Activated T-helper 17 cell treated with anti-CD3 and anti-CD28 coated beads, Interleukin-2, amount 50 U/mL, for 72 hours (primary cell): ENCODE measurements around the gene ANKLE1. TPM values are rescaled to one million over a fixed set of nuclear protein-coding genes. Genes with fewer than 3 reads are reported as not detected.
"Not testable (repeated sequence)": the region's sequence is repeated elsewhere in the genome, so short reads cannot be mapped to it uniquely, and the experiment has no call there.

Experiments used
- ATAC-seq: fragments of 150-1000 bp; cut with Tn5 transposase; replicated peaks from 2 replicates; pipeline ENCODE4 v1.10.0; 2021; ENCODE audit warnings: mild to moderate bottlenecking, moderate library complexity
- H3K27ac Mint-ChIP-seq: one replicate; pipeline ENCODE4 v1.8.0; 2022; ENCODE audit warnings: mixed read lengths
- H3K27me3 Mint-ChIP-seq: one replicate; pipeline ENCODE4 v1.8.0; 2022; ENCODE audit warnings: mixed read lengths
- H3K36me3 Mint-ChIP-seq: one replicate; pipeline ENCODE4 v1.8.0; 2022; ENCODE audit warnings: low read depth, mild to moderate bottlenecking, mixed read lengths
- H3K4me1 Mint-ChIP-seq: one replicate; pipeline ENCODE4 v1.8.0; 2022; ENCODE audit warnings: mixed read lengths
- H3K4me3 Mint-ChIP-seq: one replicate; pipeline ENCODE4 v1.8.0; 2022; ENCODE audit warnings: mild to moderate bottlenecking, mixed read lengths
- H3K9me3 Mint-ChIP-seq: one replicate; pipeline ENCODE4 v1.8.0; 2022; ENCODE audit warnings: mixed read lengths
- total RNA-seq, 2 donors: library from RNA; stranded (reverse); gene quantifications; one replicate each; pipeline ENCODE4 v1.2.3, GENCODE V29; 2022

ANKLE1 gene
- total RNA-seq, 2 donors from 2014 or later = 4.4 to 11.6 TPM

DNA sequence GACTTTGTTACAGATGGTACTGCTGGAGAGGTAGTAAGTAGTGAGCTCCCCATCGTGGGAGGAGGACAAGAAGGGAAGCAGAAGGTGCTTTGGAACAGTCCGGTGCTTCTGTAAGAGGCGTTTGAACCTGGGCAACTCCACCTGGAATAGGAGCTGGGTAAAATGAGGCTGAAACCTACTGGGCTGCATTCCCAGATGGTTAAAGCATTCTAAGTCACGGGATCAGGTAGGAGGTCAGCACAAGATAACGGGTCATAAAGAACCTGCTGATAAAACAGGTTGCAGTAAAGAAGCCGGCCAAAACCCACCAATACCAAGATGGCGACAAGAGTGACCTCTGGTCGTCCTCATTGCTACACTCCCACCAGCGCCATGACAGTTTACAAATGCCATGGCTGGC lies 5.1 kb downstream of the ANKLE1 start:
- Mint-ChIP-seq H3K27me3 (no peaks in the 10 kb centered on the region), H3K36me3 (no peaks in the 10 kb centered on the region), H3K27ac (no peak overlapping the region), H3K4me1 (no peaks in the 10 kb centered on the region), H3K9me3 (no peaks in the 10 kb centered on the region), H3K4me3 (no peak overlapping the region)
- ATAC-seq = no peak

DNA sequence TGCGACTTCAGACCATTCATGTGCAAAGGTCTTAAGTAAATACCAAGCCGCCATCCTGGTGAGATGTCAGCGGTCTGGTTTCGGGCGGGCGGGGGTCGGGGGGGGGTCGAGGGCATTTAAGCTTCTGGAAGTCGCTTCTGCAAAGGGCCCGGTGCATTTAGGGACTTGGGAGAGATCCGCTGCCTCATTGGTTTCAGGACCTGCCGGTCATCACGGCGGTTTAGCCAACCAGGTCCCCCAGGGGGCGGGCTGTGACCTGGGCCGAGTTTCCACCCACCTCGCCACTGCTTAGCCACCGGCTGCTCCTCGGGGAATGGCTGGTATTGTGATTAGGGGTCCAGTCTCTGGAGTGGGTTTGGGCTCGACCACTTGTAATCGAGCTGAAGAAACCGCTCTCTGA lies 7.8 kb downstream of the ANKLE1 start:
- H3K27me3 Mint-ChIP-seq = no peaks in the 10 kb centered on the region
- H3K36me3 Mint-ChIP-seq = no peaks in the 10 kb centered on the region
- ATAC-seq = no peak
- no peaks in the 10 kb centered on the region for H3K9me3 Mint-ChIP-seq
- H3K27ac Mint-ChIP-seq = no peak overlapping the region
- H3K4me3 Mint-ChIP-seq = no peak overlapping the region
- H3K4me1 Mint-ChIP-seq = no peaks in the 10 kb centered on the region

GRCh38 chr19:17292301-17293074 lies 10.8 kb downstream of the ANKLE1 start:
- H3K27ac Mint-ChIP-seq = peak overlapping the region; percentile 67
- H3K9me3 Mint-ChIP-seq = no peaks in the 10 kb centered on the region
- ATAC-seq = peak; percentile 96
- no peaks in the 10 kb centered on the region for H3K27me3 Mint-ChIP-seq
- H3K4me3 Mint-ChIP-seq = peak overlapping the region; percentile 84
- no peaks in the 10 kb centered on the region for H3K4me1 Mint-ChIP-seq
- peaks cover 5% of the 10 kb centered on the region for H3K36me3 Mint-ChIP-seq

- no peaks in the 10 kb centered on the region for H3K4me1 Mint-ChIP-seq
- no peak overlapping the region for H3K4me3 Mint-ChIP-seq
- H3K36me3 Mint-ChIP-seq = peaks cover 5% of the 10 kb centered on the region
- no peaks in the 10 kb centered on the region for H3K9me3 Mint-ChIP-seq
- ATAC-seq = no peak
- H3K27ac Mint-ChIP-seq = no peak overlapping the region
- no peaks in the 10 kb centered on the region for H3K27me3 Mint-ChIP-seq
Observed at GRCh38 chr19:17293605-17294004, 11.9 kb downstream of the ANKLE1 start.

DNA sequence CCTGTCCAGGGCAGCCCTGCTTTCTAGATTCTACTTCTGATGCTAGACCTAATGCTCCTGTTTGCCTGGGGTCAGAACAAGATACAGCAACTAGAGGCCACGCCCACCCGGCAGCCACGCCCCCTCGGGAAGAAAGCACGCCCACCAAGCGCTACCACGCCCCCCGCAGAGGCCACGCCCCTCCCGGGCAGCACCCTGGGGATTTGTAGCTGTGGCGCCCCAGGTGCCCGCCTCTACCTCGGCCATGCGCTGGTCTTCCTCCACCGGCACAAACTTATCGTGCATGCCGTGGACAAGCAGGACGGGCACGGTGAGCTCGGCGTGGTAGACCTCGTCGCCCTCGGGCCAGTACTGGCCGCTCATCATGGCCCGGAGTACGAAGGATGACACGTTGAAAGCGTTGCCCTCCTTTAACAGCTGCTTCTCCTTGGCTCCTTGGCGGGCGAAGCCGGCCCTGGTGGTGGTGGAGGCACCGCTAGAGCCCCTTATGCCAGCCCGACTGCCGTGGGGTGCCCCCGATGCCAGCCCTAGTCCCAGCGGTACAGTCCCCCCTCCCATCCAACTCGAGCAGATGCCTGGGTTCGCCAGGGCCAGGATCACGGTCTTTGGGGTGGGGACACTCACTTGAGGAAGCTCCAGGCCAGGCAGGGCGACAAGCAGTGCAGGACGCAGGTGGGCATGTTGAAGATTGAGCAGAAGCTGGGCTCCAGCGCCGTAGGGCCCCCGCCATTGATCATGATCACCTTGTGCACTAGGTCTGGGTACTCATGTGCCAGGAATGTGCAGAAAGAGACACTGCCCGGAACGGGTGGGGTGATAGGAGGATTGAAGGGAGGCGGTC lies 12.6 kb downstream of the ANKLE1 start:
- no peaks in the 10 kb centered on the region for H3K27me3 Mint-ChIP-seq
- no peak for ATAC-seq
- no peak overlapping the region for H3K4me3 Mint-ChIP-seq

DNA sequence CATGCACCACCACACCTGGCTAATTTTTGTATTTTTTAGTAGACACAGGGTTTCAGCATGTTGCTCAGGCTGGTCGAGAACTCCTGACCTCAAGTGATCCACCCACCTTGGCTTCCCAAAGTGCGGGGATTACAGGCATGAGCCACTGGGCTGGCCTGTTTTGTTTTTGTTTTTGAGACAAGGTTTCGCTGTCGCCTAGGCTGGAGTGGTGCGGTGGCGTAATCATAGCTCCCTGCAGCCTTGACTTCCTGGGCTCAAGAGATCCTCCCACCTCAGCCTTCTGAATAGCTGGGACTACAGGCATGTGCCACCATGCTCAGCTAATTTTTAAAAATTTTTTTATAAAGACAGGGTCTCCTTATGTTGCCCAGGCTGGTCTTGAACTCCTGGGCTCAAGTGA lies 13.8 kb downstream of the ANKLE1 start:
- not testable (repeated sequence) for H3K4me3 Mint-ChIP-seq, H3K36me3 Mint-ChIP-seq, ATAC-seq, H3K27me3 Mint-ChIP-seq, H3K4me1 Mint-ChIP-seq, H3K9me3 Mint-ChIP-seq, H3K27ac Mint-ChIP-seq

More for the DNA sequence above, 12.6 kb downstream of the ANKLE1 start:
- H3K9me3 Mint-ChIP-seq = no peaks in the 10 kb centered on the region
- H3K4me1 Mint-ChIP-seq = no peaks in the 10 kb centered on the region
- peaks cover 5% of the 10 kb centered on the region for H3K36me3 Mint-ChIP-seq
- H3K27ac Mint-ChIP-seq = no peak overlapping the region

DNA sequence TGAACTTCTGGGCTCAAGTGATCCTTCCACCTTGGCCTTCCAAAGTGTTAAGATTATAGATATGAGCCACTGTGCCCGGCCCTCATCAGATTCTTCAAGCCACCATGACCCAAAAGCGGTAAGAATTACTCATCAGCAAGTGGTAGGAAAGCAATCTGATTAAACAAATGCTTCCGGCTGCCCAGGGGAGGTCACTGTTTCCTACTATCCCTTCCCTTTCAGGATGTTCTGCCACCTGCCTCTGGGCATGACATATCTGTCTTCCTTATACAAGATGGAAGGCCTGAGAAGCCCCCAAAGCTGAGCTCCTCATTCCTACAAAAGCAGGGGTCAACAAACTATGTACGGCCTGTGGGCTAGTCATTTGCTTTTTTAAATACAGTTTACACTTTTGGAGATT lies 14.6 kb downstream of the ANKLE1 start:
- H3K27ac Mint-ChIP-seq = peak overlapping the region; percentile 76
- no peaks in the 10 kb centered on the region for H3K27me3 Mint-ChIP-seq
- ATAC-seq = peak; percentile 43
- no peak overlapping the region for H3K4me3 Mint-ChIP-seq
- H3K36me3 Mint-ChIP-seq = peaks cover 5% of the 10 kb centered on the region
- H3K9me3 Mint-ChIP-seq = no peaks in the 10 kb centered on the region
- no peaks in the 10 kb centered on the region for H3K4me1 Mint-ChIP-seq

DNA sequence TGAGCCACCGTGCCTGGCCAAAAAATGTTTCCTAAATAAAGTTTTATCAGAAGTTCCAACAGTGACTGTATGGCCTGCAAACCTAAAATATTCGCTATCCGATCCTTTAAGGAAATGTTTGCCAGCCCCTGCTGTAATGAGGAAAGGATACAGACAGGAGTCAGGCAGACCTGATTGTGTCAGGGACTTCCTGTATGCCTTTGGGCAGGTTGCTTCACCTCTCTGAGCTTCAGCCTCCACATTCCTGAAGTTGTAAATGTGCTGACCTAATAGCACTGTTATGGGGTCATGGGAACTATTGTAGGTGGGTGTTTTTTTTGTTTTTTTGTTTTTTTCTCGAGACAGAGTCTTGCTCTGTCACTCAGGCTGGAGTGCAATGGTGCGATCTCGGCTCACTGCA lies 15.3 kb downstream of the ANKLE1 start:
- Mint-ChIP-seq H3K9me3 (no peaks in the 10 kb centered on the region), H3K27ac (no peak overlapping the region), H3K4me3 (no peak overlapping the region), H3K36me3 (peaks cover 5% of the 10 kb centered on the region), H3K27me3 (no peaks in the 10 kb centered on the region), H3K4me1 (no peaks in the 10 kb centered on the region)
- no peak for ATAC-seq

DNA sequence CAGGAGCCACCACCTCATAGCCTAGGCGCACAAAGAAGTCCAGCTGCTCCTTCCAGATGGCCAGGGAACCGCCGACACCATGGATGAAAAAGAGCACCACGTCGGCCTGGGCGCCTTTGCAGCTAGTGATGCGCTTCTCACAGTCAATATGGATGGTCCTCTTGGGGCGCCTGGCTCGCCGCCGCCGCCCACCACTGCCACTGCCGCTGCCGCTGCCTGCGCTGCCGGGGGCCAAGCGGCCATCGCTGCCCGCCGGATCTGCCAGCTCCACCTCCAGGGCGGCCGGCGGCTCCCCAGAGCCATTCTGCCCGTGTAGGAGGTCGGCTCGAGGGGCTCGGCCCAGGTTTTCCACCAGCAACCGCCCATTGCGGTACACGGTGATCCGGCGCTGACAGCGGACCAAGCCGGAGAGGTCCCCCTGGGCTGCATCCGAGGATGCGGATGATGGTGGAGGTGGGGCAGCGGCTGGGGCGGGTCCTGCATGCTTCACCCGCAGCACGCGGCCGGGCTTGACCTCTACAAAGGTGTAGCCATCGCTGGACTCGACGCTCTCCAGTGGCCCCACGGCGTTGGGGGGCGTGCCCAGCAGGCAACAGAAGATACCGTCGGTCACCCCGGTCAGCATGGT lies 19.4 kb downstream of the ANKLE1 start:
- Mint-ChIP-seq H3K27me3 (no peaks in the 10 kb centered on the region), H3K27ac (no peak overlapping the region)

GRCh38 chr19:17302391-17303166 lies 20.9 kb downstream of the ANKLE1 start:
- H3K27ac Mint-ChIP-seq = no peak overlapping the region
- H3K9me3 Mint-ChIP-seq = no peaks in the 10 kb centered on the region
- H3K36me3 Mint-ChIP-seq = no peaks in the 10 kb centered on the region
- no peak for ATAC-seq
- peaks cover under 1% of the 10 kb centered on the region for H3K4me1 Mint-ChIP-seq
- H3K27me3 Mint-ChIP-seq = no peaks in the 10 kb centered on the region
- peak overlapping the region; percentile 73 for H3K4me3 Mint-ChIP-seq

More for the DNA sequence above, 19.4 kb downstream of the ANKLE1 start:
- Mint-ChIP-seq H3K4me1 (no peaks in the 10 kb centered on the region), H3K36me3 (peaks cover 5% of the 10 kb centered on the region), H3K4me3 (peak overlapping the region; percentile 73), H3K9me3 (no peaks in the 10 kb centered on the region)
- ATAC-seq = no peak

DNA sequence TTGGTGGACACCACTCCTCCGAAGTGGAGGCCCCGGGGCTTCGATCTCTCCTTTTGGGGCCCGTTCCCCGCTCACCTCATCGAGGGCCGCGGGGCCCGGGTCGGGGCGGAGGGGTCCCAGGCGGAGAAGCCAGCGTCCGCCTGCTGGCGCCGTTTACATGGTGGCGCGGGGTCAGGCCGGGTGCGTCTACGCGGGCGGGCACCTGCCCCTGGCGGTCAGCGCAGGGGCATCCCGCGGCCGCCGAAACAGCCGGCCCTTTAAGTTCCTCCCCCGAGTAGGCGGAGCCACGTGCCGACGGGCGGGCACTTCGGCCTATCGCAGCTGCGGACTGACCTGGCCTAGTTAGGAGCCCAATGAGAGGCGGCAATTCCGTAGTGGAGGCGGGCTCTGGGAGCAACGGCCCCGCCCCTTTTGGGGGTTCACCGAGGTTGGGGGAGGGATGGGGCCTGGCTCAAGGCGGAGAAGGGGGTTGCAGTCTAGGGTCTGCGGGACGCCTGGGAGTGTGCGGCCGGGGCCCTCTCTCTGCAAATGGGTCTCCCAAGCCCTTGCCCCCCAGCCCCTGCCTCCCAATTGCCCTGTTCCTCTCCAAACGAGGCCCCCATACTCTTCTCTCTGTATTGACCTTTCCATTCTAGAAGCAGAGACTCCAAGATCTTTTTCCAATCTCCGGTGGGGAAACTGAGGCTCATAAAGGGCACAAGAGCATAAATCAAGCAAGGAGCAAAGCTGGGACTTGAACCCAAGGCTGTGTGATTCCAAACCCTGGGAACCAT lies 21.7 kb downstream of the ANKLE1 start, which contains the start of gene ABHD8:
Gene ABHD8, minus strand, starts transcription at position 259 of the 773 bp plus-strand sequence. CDS start 1,809 bp downstream, outside the sequence.
- Mint-ChIP-seq H3K4me3 (peak within 1 kb of the TSS; percentile 86), H3K4me1 (peaks cover 4% of the 10 kb centered on the region), H3K36me3 (no peaks in the 10 kb centered on the region), H3K27me3 (no peaks in the 10 kb centered on the region), H3K27ac (peak within 1 kb of the TSS; percentile 71), H3K9me3 (no peaks in the 10 kb centered on the region)
- ATAC-seq = peak; percentile 78

DNA sequence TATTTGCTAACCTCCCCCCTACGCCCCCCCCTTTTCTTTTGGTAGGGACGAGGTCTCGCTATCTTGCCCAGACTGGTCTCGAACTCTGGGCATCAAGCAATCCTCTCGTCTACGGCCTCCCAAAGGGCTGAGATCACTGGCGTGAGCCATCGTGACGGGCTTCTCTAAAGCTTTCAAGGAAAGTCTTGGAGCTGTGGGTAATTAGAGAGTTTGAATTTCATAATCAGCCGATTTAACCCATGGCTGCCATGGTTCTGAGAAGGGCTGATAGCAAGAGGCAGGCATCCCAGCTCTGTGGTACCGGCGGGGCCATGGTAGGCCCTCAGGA lies 22.2 kb downstream of the ANKLE1 start:
- Mint-ChIP-seq H3K36me3 (no peaks in the 10 kb centered on the region), H3K27me3 (no peaks in the 10 kb centered on the region), H3K9me3 (no peaks in the 10 kb centered on the region), H3K4me1 (peaks cover 5% of the 10 kb centered on the region), H3K4me3 (peak overlapping the region; percentile 73), H3K27ac (peak overlapping the region; percentile 71)
- ATAC-seq = no peak

- peaks cover 10% of the 10 kb centered on the region for H3K4me1 Mint-ChIP-seq
- ATAC-seq = no peak
- no peaks in the 10 kb centered on the region for H3K9me3 Mint-ChIP-seq
- peak overlapping the region; percentile 86 for H3K4me3 Mint-ChIP-seq
- no peaks in the 10 kb centered on the region for H3K27me3 Mint-ChIP-seq
- peak overlapping the region; percentile 85 for H3K27ac Mint-ChIP-seq
- H3K36me3 Mint-ChIP-seq = peaks cover 7% of the 10 kb centered on the region
Observed at GRCh38 chr19:17304386-17305215, 22.9 kb downstream of the ANKLE1 start.
